GM13976 (cell line): Measurements from ENCODE around the gene KCNN2.

ENCODE experiments used
- DNase-seq: peaks from one replicate; pipeline ENCODE4 v3.0.0; 2012; ENCODE audit warnings: low spot score
- CTCF ChIP-seq: IDR thresholded peaks from 2 replicates; pipeline ENCODE4 v1.5.1; 2012; ENCODE audit warnings: borderline replicate concordance, mild to moderate bottlenecking; ENCODE audit not compliant: insufficient read depth; ENCODE audit errors: extremely low read depth, missing control alignments, control extremely low read depth
- in situ Hi-C: fragments of 300-500 bp; cut with MboI; formaldehyde crosslinking; loops from one replicate; pipeline ENCODE4 v1.12.0; 2022; ENCODE audit warnings: low sequenced_read_pairs, mixed read lengths, inconsistent platforms; ENCODE audit not compliant: unreplicated experiment

Gene KCNN2

GRCh38 chr5:114391321-114391720 is 29.5 kb downstream of the KCNN2 start:
- in situ Hi-C loops, result no loop called here
- DNase-seq, result no peak
- TF ChIP-seq CTCF, result no peak

- no peak for DNase-seq
- in situ Hi-C loops, result no loop called here
- no peak for TF ChIP-seq CTCF
These were observed 31.3 kb downstream of the KCNN2 start for GRCh38 chr5:114393159-114393558.

- no peak for TF ChIP-seq CTCF
- in situ Hi-C loops, result no loop called here
- no peak for DNase-seq
These were observed 40.3 kb downstream of the KCNN2 start for GRCh38 chr5:114402206-114402605.

GRCh38 chr5:114407783-114408182 is 45.9 kb downstream of the KCNN2 start:
- no peak for DNase-seq
- no peak for TF ChIP-seq CTCF
- in situ Hi-C loops, result no loop called here

- no peak for DNase-seq
- in situ Hi-C loops, result no loop called here
- no peak for TF ChIP-seq CTCF
These were observed 47.0 kb downstream of the KCNN2 start for GRCh38 chr5:114408847-114409246.

GRCh38 chr5:114411380-114411931 is 49.6 kb downstream of the KCNN2 start:
- no peak for DNase-seq
- in situ Hi-C loops, result no loop called here
- TF ChIP-seq CTCF, result no peak
